Measurements from ENCODE around the gene ASTN1.

Gene ASTN1

GRCh38 chr1:176829261-176829660 lies 335.3 kb downstream of the ASTN1 start:
- Histone ChIP-seq H3K27me3 (ENCODE audit: control insufficient read depth in 2 of 2, insufficient read depth in 2 of 2, low read length in 2 of 2) (no peaks in the 10 kb centered on the region), H3K27ac (ENCODE audit: low read depth in 2 of 2, low read length in 2 of 2) (no peak overlapping the region), H3K9me3 (ENCODE audit: control insufficient read depth in 2 of 2, low read length in 2 of 2) (no peaks in the 10 kb centered on the region), H3K9ac (ENCODE audit: low read depth in 1 of 2, low read length in 2 of 2) (no peak overlapping the region), H3K4me1 (ENCODE audit: control insufficient read depth in 2 of 2, insufficient read depth in 2 of 2, low read length in 2 of 2) (no peaks in the 10 kb centered on the region), H3K36me3 (ENCODE audit: control insufficient read depth in 2 of 2, insufficient read depth in 2 of 2, low read length in 2 of 2) (no peaks in the 10 kb centered on the region), H3K4me3 (ENCODE audit: low read length in 2 of 2) (no peak overlapping the region)

- H3K36me3 ChIP-seq (ENCODE audit: control insufficient read depth in 2 of 2, insufficient read depth in 2 of 2, low read length in 2 of 2), result no peaks in the 10 kb centered on the region
- H3K4me1 ChIP-seq (ENCODE audit: control insufficient read depth in 2 of 2, insufficient read depth in 2 of 2, low read length in 2 of 2), result no peaks in the 10 kb centered on the region
- H3K9me3 ChIP-seq (ENCODE audit: control insufficient read depth in 2 of 2, low read length in 2 of 2), result no peaks in the 10 kb centered on the region
- H3K27me3 ChIP-seq (ENCODE audit: control insufficient read depth in 2 of 2, insufficient read depth in 2 of 2, low read length in 2 of 2), result no peaks in the 10 kb centered on the region
- H3K27ac ChIP-seq (ENCODE audit: low read depth in 2 of 2, low read length in 2 of 2), result no peak overlapping the region
- H3K4me3 ChIP-seq (ENCODE audit: low read length in 2 of 2), result no peak overlapping the region
- H3K9ac ChIP-seq (ENCODE audit: low read depth in 1 of 2, low read length in 2 of 2), result no peak overlapping the region
These were observed 338.2 kb downstream of the ASTN1 start for GRCh38 chr1:176826265-176826664.

- H3K27me3 ChIP-seq (ENCODE audit: control insufficient read depth in 2 of 2, insufficient read depth in 2 of 2, low read length in 2 of 2), result no peaks in the 10 kb centered on the region
- no peaks in the 10 kb centered on the region for H3K9me3 ChIP-seq (ENCODE audit: control insufficient read depth in 2 of 2, low read length in 2 of 2)
- no peak overlapping the region for H3K27ac ChIP-seq (ENCODE audit: low read depth in 2 of 2, low read length in 2 of 2)
- H3K4me1 ChIP-seq (ENCODE audit: control insufficient read depth in 2 of 2, insufficient read depth in 2 of 2, low read length in 2 of 2), result no peaks in the 10 kb centered on the region
- H3K9ac ChIP-seq (ENCODE audit: low read depth in 1 of 2, low read length in 2 of 2), result no peak overlapping the region
- no peak overlapping the region for H3K4me3 ChIP-seq (ENCODE audit: low read length in 2 of 2)
- H3K36me3 ChIP-seq (ENCODE audit: control insufficient read depth in 2 of 2, insufficient read depth in 2 of 2, low read length in 2 of 2), result no peaks in the 10 kb centered on the region
These were observed 344.0 kb downstream of the ASTN1 start for GRCh38 chr1:176820391-176821031.

- Histone ChIP-seq H3K4me1 (ENCODE audit: control insufficient read depth in 2 of 2, insufficient read depth in 2 of 2, low read length in 2 of 2) (no peaks in the 10 kb centered on the region), H3K9me3 (ENCODE audit: control insufficient read depth in 2 of 2, low read length in 2 of 2) (no peaks in the 10 kb centered on the region), H3K27ac (ENCODE audit: low read depth in 2 of 2, low read length in 2 of 2) (no peak overlapping the region), H3K27me3 (ENCODE audit: control insufficient read depth in 2 of 2, insufficient read depth in 2 of 2, low read length in 2 of 2) (no peaks in the 10 kb centered on the region), H3K4me3 (ENCODE audit: low read length in 2 of 2) (no peak overlapping the region), H3K36me3 (ENCODE audit: control insufficient read depth in 2 of 2, insufficient read depth in 2 of 2, low read length in 2 of 2) (no peaks in the 10 kb centered on the region), H3K9ac (ENCODE audit: low read depth in 1 of 2, low read length in 2 of 2) (no peak overlapping the region)
These were observed 348.3 kb downstream of the ASTN1 start for GRCh38 chr1:176816232-176816631.

- Histone ChIP-seq H3K4me1 (ENCODE audit: control insufficient read depth in 2 of 2, insufficient read depth in 2 of 2, low read length in 2 of 2) (no peaks in the 10 kb centered on the region), H3K4me3 (ENCODE audit: low read length in 2 of 2) (no peak overlapping the region), H3K9ac (ENCODE audit: low read depth in 1 of 2, low read length in 2 of 2) (no peak overlapping the region), H3K36me3 (ENCODE audit: control insufficient read depth in 2 of 2, insufficient read depth in 2 of 2, low read length in 2 of 2) (no peaks in the 10 kb centered on the region), H3K27ac (ENCODE audit: low read depth in 2 of 2, low read length in 2 of 2) (no peak overlapping the region), H3K9me3 (ENCODE audit: control insufficient read depth in 2 of 2, low read length in 2 of 2) (no peaks in the 10 kb centered on the region), H3K27me3 (ENCODE audit: control insufficient read depth in 2 of 2, insufficient read depth in 2 of 2, low read length in 2 of 2) (no peaks in the 10 kb centered on the region)
These were observed 348.9 kb downstream of the ASTN1 start for GRCh38 chr1:176815621-176816020.

- H3K4me1 ChIP-seq (ENCODE audit: control insufficient read depth in 2 of 2, insufficient read depth in 2 of 2, low read length in 2 of 2), result no peaks in the 10 kb centered on the region
- H3K9me3 ChIP-seq (ENCODE audit: control insufficient read depth in 2 of 2, low read length in 2 of 2), result no peaks in the 10 kb centered on the region
- H3K4me3 ChIP-seq (ENCODE audit: low read length in 2 of 2), result no peak overlapping the region
- no peaks in the 10 kb centered on the region for H3K27me3 ChIP-seq (ENCODE audit: control insufficient read depth in 2 of 2, insufficient read depth in 2 of 2, low read length in 2 of 2)
- no peak overlapping the region for H3K27ac ChIP-seq (ENCODE audit: low read depth in 2 of 2, low read length in 2 of 2)
- H3K9ac ChIP-seq (ENCODE audit: low read depth in 1 of 2, low read length in 2 of 2), result no peak overlapping the region
- no peaks in the 10 kb centered on the region for H3K36me3 ChIP-seq (ENCODE audit: control insufficient read depth in 2 of 2, insufficient read depth in 2 of 2, low read length in 2 of 2)
These were observed 352.8 kb downstream of the ASTN1 start for GRCh38 chr1:176811511-176812288.

GRCh38 chr1:176809292-176809691 lies 355.2 kb downstream of the ASTN1 start:
- Histone ChIP-seq H3K4me3 (ENCODE audit: low read length in 2 of 2) (no peak overlapping the region), H3K4me1 (ENCODE audit: control insufficient read depth in 2 of 2, insufficient read depth in 2 of 2, low read length in 2 of 2) (no peaks in the 10 kb centered on the region), H3K9me3 (ENCODE audit: control insufficient read depth in 2 of 2, low read length in 2 of 2) (no peaks in the 10 kb centered on the region), H3K27me3 (ENCODE audit: control insufficient read depth in 2 of 2, insufficient read depth in 2 of 2, low read length in 2 of 2) (no peaks in the 10 kb centered on the region), H3K9ac (ENCODE audit: low read depth in 1 of 2, low read length in 2 of 2) (no peak overlapping the region), H3K27ac (ENCODE audit: low read depth in 2 of 2, low read length in 2 of 2) (no peak overlapping the region), H3K36me3 (ENCODE audit: control insufficient read depth in 2 of 2, insufficient read depth in 2 of 2, low read length in 2 of 2) (no peaks in the 10 kb centered on the region)

All from mucosa of rectum (tissue), 2 donors.